Hepatic stellate cell (primary cell): Measurements from ENCODE around the gene PHF21A.
"Not testable (repeated sequence)": the region's sequence is repeated elsewhere in the genome, so short reads cannot be mapped to it uniquely, and the experiment has no call there.

Experiments used
- DNase-seq: peaks from one replicate; pipeline ENCODE4 v3.0.0; 2011; ENCODE audit warnings: low spot score

PHF21A gene

GRCh38 chr11:45920531-45921477 is 200.4 kb downstream of the PHF21A start:
- DNase-seq = no peak

GRCh38 chr11:45919806-45920530 is 201.3 kb downstream of the PHF21A start:
- DNase-seq = no peak

- DNase-seq = no peak
Observed at GRCh38 chr11:45918962-45919675, 202.1 kb downstream of the PHF21A start.

- peak; percentile 97 for DNase-seq
Observed at GRCh38 chr11:45918331-45918941, 202.8 kb downstream of the PHF21A start.

- peak; percentile 100 for DNase-seq
Observed at GRCh38 chr11:45917623-45918330, 203.5 kb downstream of the PHF21A start, which contains the start of gene PEX16. TSS of gene PEX16 (minus strand) at chr11:45917877. CDS start at chr11:45917811, 66 bp downstream.

- DNase-seq = no peak
Observed at GRCh38 chr11:45917286-45917622, 204.0 kb downstream of the PHF21A start.

- no peak for DNase-seq
Observed at GRCh38 chr11:45915446-45915845, 205.8 kb downstream of the PHF21A start.

GRCh38 chr11:45913942-45914635 is 207.2 kb downstream of the PHF21A start:
- no peak for DNase-seq

- DNase-seq = no peak
Observed at GRCh38 chr11:45913514-45913913, 207.7 kb downstream of the PHF21A start.

- DNase-seq = no peak
Observed at GRCh38 chr11:45910623-45911022, 210.6 kb downstream of the PHF21A start.

- no peak for DNase-seq
Observed at GRCh38 chr11:45909594-45910475, 211.4 kb downstream of the PHF21A start.

- no peak for DNase-seq
Observed at GRCh38 chr11:45907911-45908370, 213.3 kb downstream of the PHF21A start.

- no peak for DNase-seq
Observed at GRCh38 chr11:45906965-45907611, 214.2 kb downstream of the PHF21A start, which contains the start of gene FREY1. TSS of gene FREY1 (minus strand) at chr11:45907271. CDS start at chr11:45907245, 26 bp downstream.

GRCh38 chr11:45906096-45906682 is 215.1 kb downstream of the PHF21A start:
- no peak for DNase-seq

GRCh38 chr11:45905576-45905975 is 215.7 kb downstream of the PHF21A start:
- not testable (repeated sequence) for DNase-seq

- DNase-seq = no peak
Observed at GRCh38 chr11:45905095-45905494, 216.2 kb downstream of the PHF21A start.

GRCh38 chr11:45904309-45904915 is 216.8 kb downstream of the PHF21A start:
- no peak for DNase-seq
